ENCODE results near the gene WDR74.
"Not testable (repeated sequence)": the region's sequence is repeated elsewhere in the genome, so short reads cannot be mapped to it uniquely, and the experiment has no call there.

Gene WDR74

DNA sequence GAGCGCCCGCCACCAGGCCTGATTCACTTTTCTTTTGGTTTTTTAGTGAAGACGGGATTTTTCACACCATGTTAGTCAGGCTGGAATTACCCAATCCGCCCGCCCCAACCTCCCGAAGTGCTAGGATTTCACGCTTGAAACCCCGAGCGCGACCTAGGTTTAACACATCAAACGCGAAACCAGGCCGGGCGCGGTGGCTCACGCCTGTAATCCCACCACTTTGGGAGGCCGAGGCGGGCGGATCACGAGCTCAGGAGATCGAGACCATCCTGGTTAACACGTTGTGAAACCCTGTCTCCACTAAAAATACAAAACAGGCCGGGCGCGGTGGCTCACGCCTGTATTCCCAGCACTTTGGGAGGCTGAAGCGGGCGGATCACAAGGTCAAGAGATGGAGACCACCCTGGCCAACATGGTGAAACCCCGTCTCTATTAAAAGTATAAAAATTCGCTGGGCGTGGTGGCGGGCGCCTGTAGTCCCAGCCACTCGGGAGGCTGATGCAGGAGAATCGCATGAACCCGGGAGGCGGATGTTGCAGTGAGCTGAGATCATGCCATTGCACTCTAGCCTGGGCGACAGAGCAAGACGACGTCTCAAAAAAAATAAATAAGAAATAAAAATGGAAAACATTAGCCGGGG lies 1.5 kb upstream of the WDR74 start:
- peak; percentile 52 to 91 (median 71) for DNase-seq

DNA sequence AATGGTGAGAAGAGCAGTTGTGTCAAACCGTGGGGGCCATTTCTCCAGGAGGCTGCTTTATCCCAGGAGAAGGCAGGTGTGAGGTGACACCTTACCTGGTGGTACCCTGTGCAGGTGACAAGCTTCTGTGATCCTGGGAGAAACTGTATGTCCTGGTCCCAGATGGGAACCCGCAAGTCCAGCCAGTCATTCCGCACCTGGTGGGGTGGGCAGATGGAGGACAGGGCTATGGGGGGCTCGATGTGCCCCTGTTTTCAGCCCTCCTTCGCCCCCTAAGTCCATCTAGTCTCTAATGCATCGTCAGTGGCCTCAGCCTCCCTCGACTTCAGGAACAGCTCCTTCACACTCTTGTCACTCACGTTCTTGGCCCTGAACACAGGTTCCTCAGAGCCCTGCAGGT lies 4.1 kb downstream of the WDR74 start:
- no peak for DNase-seq

DNA sequence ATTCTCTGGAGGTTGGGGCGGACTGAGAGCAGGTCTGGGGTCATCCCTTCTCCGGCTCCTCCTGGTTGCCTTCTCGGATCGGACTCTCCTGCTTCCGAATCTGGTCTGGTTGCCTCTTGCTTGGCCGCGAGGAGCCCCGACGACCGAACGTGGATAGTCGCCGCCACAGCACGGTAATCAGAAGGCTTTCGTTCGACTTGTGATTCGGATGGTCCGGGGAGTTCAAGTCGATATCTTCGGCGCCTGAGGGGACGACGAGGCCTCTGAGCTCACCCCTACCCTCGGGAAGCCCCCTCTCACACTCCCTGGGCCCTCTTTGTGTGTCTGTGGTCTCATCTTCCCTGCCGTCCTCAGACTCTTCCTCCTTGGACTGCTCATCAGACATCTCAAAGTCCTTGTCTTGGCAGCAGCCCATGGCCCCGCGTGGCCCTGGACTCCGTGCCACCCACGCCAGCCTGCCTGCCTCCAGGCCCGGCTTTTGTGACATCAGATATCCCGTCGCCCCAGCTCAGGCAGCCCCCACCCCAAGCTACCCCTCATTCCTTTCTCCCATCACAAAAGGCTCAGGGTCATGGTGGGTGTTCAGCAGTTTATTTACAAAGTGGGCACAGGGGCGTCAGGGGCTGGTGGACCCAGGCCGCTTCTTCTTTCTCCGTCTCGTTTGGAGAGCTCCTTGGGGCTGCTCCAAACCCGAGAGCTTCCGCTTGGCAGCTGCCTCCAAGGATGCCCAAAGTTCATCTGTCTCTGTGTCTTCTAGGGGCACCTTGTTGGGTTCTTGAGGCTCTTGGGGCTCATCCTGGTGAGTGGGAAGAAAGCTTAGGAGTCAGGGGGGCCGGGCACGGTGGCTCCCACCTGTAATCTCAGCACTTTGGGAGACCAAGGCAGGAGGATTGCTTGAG lies 6.8 kb downstream of the WDR74 start, which contains the start of gene TEX54:
Gene TEX54, minus strand, starts transcription at position 506 of the 899 bp plus-strand sequence.
- no peak for DNase-seq

DNA sequence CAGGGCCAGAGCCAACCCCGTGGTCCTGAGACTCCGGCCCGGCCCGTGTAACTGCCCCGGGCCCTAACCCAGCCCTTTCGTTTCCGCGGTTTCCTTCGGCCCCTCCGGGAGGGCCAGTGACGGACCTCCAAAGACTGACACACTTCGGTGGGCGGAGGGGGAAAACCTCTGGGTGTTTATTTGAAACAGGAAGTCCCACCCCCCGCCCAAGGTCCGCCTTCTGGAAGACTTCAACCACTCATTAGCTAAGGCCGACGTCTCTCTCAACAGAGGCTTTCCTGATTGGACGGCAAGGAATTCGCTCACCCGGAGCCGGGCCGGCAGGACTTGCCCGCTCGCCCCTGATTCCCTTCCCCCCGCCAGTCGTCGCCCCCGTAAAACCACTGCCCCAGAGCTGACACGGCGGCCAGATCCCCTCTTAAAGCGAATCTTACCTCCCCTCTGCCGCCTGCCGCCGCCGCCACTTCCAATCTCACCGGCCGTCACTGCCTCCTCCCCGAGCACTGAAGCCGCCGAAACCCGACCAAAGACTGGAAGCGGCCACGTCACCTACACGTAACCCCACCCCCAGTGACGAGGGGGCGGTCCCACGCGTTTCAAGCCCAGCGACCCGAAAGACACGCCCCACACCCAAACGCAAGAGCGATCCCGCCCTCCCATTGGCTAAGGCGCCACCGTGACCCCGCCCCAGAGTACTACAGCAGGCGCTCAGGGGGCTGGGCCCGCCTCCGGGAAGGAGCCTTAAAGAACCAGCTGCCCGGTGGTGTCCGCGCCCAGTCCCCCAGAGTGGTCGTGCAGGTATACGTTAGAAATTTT lies 7.7 kb downstream of the WDR74 start, which contains the start of gene STX5:
Gene STX5, minus strand, starts transcription at position 532 of the 816 bp plus-strand sequence. CDS start 808 bp downstream, outside the sequence.
- DNase-seq, result peak; percentile 98 to 100 (median 99)

DNA sequence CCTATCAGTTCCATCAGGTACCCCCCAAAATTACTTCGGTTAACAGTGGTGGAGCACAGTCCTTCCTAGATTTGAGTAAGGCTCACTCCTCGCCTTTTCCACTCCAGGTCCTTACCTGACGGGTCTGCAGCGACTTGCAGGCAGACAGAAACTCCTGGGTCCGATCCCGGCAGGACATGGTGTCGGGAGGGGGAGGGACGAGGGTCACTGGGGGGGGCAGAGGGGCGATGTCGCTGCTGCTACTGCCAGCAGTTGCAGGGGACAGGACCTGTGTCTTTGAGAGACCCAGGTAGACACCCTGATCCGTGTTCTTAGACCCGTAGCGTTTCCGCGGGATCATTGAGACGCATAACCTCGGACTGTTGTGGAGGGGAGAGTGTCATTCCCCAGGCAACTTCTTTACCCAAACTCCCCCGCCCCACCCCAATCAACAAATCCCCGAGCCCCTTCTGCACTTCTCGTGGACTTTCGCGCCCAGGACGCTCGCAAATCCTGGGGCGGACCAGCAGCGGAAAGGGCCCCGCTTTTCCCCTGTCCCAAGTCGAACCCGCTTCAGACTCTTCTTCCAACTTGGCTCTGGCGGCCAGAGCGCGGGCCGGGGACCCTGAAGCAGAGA lies 8.4 kb downstream of the WDR74 start:
- DNase-seq, result peak in 1 of 5 experiments; percentile 47

DNA sequence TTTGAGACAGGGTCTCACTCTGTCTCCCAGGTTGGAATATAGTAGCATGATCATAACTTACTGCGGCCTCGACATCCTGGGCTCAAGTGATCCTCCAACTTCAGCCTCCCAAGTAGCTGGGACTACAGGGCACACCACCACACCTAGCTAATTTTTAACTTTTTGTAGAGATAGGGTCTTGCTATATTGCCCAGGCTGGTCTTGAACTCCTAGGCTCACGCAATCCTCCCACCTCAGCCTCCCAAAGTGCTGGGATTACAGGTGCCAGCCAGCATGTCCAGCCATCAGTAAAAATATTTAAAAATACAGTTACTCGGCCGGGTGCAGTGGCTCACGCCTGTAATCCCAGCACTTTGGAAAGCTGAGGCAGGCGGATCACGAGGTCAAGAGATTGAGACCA lies 11.3 kb downstream of the WDR74 start:
- DNase-seq, result not testable (repeated sequence)

DNA sequence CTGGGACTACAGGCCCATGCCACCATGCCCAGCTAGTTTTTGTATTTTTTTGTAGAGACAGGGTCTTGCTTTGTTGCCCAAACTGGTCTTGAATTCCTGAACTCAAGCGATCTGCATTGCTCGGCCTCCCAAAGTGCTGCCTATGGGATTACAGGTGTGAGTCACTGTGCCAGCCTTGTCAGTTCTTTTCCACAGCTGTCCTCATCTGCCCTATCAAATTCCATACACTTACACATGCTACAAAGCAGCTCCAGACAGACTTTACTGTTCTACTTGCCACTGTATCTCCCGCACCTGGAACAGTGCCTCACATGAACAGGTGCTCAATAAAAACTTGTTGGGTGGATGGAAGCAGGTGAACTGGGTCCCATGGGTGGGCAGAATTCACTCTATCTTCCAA lies 15.7 kb downstream of the WDR74 start:
- no peak for DNase-seq

DNA sequence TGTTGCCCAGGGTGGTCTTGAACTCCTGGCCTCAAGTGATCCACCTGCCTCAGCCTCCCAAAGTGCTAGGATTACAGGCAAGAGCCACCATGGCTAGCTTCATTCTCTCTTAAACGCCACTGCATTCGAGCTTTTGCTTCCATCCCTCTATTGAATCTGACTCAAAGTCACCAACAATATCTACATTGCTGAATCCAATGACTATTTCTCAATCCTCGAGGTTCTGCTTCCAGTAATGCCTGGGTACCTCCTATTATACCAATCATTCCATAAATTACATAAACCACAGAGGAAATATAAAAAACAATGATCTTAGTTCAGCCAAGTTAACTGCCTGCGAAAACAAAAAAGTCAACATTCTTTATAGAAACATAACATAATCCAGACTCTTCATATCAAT lies 22.3 kb downstream of the WDR74 start:
- no peak for DNase-seq

DNA sequence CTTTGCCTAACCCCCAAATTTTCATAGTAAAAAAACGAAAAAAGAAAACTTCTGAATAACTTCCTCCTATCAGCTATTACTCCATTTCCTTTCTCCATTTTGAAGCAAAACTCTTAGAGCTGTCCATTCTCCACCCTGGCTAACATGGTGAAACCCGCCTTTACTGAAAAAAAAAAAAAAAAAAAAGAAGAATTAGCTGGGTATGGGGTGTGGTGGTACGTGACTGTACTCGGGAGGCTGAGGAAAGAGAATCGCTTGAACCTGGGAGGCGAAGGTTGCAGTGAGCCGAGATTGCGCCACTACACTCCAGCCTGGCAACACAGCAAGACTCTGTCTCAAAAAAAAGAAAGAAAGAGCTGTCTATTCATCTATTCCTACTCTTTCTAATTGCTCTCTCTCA lies 22.8 kb downstream of the WDR74 start:
- DNase-seq, result no peak

DNA sequence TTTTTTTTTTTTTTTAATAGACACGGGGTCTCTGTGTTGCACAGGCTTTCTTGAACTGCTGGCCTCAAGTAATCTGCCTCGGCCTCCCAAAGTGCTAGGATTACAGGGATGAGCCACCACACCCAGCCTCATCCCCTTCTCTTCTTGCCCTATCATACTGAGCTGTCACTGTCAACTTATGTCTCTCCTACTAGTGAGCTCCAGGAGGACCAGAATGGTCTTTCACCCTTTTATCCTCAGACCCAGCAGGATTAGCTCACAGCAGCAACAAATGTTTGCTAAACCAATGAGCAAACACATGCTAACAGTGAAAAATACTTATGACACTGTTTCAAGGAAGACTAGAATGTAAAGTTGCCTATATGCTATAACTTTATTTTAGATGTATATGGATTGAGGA lies 27.7 kb downstream of the WDR74 start:
- no peak for DNase-seq

DNA sequence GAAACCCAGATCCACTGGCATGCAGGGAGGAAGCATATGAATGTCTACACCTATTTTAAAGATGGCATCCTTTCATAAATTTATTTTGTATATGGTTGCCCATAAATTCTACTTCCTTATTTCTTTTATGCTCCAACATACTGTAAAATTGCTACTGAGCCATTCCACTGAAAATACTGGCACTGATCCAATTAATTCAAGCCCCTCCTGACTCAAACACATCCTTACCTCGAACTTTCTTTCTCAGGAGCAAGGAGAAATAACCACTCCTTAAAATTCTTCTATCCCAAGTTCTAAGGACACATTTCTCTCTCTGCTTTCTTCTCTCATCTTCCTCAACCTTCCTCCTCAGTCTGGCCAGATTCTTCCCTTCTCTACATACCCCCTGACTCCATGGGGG lies 28.6 kb downstream of the WDR74 start:
- no peak for DNase-seq

DNA sequence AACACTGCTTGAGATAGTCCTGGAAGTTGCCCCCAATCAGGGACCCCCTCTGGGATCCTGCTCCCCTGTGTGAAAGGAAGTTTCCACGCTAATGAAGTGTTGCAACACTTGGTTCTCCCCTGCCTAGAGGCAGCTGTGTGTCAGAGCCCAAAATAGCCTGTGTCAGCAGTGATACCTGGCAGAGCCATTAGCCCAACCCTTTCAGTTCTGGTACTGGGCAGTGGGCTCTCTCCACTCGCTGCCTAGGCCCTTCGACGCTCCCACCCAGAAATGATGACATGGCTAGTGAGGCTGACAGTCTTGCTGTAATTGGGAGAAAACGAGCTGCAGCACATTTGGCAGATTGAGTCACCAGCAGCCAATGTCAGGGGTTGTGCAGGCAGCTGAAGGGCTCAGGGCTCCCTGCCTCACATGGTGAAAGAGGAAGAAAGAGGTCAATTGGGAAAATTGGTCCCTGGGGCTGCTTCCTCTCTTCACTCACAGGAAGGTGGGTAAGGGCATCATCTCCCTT lies 32.7 kb downstream of the WDR74 start:
- DNase-seq, result no peak

DNA sequence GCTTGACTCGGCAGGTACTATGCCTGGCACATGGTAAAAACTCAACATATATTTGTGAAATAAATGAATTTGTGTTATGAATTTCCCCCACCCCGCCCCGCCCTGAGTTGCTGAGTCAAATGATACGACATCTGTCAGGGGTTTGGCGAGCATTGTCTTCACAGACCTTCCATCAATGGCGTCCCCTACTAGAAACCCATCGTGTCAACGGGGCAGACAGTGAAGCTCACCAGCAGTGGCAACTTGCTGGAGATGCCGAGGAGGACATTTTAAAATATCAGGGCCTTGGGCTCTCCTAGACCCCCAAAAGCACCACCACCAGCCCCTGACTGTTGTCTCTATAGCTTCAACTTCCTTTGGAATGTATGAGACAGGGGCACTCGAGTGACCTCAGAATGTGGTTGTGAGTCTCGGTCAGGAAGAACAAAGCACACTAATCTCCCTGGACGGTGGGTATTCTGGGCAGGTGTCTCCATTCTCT lies 33.4 kb downstream of the WDR74 start:
- DNase-seq, result peak in 2 of 5 experiments; percentile 7 to 69

DNA sequence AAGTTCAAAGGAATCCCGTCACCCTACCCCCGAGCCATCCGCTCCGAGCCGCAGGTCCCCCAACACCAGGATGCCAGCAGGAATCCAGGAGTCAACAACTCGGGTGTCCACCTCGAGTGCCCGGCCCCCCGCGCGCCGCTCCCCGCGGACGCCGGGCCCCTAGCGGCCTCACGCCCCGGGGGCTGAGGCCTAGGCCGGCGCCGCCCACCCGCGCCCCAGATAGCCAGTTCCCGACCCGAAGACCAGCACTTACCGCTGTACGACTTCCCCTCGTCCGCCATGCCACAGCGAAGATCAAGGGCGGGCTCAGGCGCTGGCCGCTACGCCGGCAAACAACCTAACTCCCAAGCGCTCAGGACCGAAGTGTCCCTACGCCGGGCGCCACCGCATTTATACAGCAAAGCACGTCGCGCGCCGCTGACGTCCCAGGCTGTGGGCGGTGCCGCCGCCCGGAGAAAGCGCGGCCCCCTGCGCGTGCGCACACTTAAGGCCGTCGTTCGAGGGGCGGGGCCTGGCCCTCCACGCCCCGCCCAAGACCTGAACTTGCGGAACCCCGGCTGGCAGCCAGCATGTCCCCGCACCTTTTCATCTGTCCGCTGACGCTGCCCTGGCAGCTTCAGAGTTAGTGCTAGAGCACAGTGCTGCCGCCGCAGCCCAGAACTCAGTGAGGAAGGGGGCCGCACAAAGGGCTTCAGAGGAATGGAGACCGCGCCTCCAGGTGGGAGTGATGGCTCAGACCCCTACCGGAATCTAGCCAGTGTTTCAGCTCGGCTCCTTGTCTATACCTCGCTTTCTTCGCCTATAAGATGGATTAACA lies 34.1 kb downstream of the WDR74 start, which contains the start of gene NXF1:
Gene NXF1, minus strand, starts transcription at position 365 of the 817 bp plus-strand sequence. Its CDS starts 84 bp downstream, at position 281.
- peak; percentile 93 to 95 (median 94) for DNase-seq

DNA sequence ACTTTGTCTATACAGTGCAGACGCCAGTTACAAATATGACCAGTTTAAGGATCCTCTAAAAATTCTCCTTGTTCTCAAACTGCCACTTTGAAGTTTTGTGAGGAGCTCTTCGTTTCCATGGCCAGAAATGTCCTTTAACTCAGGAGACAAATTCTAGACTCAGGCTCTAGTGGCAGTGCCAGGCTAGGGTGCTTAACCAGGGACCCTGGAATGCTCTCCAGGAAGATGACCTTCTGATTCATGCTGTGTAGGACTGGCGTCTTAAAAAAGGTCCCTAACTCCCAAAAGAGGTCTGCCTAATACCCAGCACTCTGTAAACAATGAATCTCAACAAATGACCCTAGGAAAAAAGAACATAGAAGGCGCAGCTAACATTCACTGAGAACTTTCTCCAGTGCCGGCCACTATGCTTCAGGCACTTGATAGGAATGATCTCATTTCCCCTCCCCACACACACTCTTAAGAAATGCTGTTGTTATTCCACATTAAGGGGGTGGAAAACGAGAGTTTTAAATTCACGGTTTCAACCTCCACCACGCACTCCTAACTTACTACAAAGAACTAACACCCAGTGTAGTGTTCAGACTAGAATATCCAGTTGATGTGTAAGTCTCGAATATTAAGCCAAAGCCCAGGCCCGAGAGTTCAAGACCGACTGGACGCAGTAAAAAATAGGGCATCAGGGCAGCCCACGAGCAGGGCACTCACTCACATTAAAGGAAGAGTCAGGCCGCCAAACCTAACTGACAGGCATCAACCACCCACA lies 34.9 kb downstream of the WDR74 start:
- DNase-seq, result no peak

DNA sequence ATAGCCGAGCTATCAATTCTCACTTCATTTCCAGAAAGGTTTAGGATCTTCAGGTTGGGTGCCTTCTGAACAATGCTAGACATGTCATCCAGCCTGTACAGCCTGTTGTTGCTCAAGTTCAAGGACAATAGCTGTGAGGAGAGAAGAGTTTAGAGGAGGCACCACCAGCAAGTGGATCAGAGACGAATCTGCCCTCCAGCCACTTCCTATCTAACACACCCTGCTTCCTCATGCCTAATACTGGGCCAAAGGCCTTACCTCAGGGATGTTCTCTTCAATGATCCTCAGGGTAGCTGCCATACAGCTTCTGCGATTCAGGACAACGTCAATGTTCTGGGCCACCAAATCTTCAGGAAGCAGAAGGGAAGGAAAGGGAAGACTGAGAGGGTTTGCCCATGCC lies 38.3 kb downstream of the WDR74 start:
- no peak for DNase-seq

DNA sequence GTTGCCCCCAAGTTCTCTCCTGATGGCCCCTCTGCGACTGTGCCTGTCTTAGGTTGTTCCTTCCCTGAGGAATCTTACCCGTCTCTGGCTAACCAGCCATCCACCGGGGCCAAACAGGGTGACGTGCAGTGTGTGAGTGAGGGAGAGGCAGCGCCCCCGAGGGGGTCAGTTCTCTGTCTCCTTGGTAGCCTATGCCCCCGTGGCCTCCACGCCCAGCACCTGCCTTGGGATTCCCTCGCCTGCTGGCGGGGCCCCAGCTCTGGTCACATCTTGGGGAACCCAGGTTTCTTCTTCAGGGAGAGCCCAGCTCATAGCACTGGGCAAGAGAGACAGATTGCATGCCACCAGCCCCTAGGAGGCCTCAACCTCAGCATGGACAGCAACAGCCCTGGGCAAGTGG lies 39.9 kb downstream of the WDR74 start:
- no peak for DNase-seq

DNA sequence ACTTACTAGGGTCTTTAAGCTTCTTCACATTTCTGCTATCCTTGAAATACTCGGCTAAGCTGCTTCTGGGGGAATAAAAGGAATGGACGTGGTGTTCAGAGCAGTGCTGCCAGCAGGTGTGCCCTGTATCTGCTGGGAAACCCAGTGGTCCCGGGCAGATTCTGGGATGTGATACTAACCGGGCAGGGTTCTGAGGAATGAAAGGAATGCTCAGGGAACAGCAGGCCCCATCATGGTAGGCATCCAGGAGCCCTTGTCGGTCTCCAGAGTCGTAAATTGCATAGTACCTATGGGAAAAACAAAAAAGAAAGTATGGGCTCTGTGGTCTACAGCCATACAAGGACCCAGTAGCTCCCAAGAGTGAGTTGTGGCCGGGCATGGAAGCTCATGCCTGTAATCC lies 43.1 kb downstream of the WDR74 start:
- DNase-seq, result no peak

DNA sequence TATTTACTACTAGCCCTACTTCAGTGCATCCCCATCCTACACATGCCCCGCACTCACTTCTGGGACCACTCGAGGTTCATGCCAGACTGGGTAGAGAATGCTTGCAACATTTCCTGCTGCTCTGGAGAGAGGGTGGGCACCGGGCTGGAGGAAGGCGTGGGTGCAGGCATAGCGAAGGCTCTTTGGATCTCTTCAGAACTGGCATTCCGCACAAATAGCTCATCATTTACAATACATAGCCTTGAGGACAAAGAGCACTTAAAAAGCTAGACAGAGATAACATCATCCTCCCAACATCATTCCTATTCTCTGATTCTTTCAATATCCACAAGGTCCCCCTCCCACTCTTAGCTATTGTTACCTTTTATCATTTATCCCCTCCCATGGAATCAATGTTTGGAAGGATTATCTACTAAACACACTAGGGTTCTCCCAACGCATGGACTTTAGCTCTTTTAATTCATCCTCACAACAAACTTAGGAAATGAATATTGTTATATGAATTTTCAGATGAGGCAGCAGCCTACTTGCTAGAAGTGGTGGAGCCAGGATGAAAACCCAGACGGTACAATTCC lies 45.1 kb downstream of the WDR74 start:
- no peak for DNase-seq

DNA sequence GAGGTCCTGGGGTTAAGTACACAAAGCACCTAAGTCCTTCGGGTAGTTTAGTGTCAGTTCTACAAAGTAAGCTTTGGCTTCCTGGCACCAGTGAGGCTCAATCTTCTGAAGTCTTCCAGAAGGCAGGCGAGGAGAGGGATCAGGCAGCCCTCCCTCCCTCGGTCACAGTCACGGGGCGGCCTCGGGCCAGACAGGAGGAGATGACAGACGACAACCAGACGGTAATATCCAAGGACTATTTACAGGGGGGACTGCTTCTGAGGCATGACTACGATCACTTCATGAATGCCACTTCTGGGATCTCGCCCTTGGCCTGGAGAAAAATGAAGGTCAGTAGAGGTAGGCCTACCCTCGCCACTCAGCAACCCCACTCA lies 47.2 kb downstream of the WDR74 start:
- no peak for DNase-seq
